G401.6 (cell line): Measurements from ENCODE around the gene VPS37C.
"Not testable (repeated sequence)": the region's sequence is repeated elsewhere in the genome, so short reads cannot be mapped to it uniquely, and the experiment has no call there.

Source experiments
- FAIRE-seq: peaks from 2 replicates; lab custom pipeline; 2012; peaks lifted over from hg19 to GRCh38; lab: Jason Lieb, UNC

VPS37C gene

GRCh38 chr11:61174949-61175348 is 13.7 kb upstream of the VPS37C start:
- no peak for FAIRE-seq

DNA sequence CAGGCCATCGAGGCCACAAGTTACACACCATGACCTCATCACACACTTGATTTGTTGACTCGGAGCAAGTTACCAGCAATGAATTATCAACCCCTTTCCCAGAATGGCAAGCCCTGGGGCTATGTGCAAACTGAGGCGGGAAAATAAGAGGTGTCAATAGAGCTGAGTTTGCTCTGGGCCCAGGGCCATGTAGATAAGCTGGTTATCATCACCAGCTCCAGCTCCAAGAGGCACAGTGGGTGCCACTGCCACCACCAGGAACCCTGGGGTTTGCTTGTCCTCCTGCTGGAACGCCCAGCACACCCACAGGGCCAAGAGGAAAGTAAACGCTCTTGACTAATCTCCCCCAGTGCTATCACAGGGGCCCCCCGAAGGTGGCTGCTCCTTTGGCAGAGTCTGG is 13.0 kb upstream of the VPS37C start:
- FAIRE-seq, result no peak

DNA sequence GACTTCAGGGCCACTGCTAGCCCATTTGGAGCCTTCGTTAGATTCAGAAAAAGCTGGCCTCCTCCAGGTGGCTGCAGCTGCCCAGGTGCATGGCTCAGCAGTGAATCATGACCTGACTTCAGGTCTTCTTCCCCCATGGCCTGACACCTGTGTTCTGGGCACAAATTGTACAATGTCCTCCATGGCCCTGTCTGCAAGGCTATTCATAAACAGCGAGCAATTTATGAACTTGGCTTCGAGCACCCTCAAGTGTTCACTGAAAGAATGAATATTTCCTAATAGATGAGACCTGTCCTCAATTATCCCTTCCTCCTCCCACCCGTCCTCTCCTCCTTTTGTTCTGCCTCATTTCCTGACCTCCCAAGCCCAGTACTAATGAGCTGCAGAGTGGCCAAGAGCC is 12.2 kb upstream of the VPS37C start:
- FAIRE-seq, result no peak

DNA sequence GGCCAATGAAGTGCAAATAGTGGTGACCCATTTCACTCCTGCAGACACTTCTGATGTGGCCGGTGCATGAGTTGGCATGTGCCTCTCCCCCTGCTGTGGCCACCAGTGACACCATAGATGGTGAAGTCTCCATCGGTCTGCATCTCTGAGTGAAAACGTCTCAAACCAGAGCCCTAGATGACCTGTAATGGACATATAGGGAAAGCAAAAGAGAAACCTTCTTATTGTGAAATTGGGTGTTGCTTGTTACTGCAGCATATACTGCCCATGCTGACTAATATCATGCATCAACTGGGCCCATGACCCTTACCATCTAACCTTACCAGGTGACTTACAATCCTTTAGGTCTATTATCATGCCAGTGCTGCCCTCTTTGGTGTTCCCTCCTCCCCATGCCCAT is 11.7 kb upstream of the VPS37C start:
- no peak for FAIRE-seq

DNA sequence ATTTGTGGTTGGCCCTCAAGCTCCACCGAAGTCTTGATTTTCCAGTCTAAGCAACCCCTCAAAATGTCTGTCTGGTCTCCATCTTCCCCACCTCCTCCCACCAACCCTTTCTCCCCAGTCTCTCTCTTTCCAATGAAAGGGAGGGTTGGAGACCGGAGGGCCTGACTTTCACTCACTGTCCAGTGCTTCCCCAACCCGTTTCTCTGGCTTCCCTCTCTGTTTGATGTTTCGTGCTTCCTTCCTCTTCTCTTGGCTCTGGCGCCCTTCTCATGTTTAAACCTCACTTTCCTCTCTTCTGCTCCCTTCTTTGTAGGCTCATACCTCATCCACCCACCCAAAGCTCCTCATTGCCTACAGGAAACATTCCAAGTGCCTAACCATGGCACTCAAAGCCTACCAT is 11.1 kb upstream of the VPS37C start:
- no peak for FAIRE-seq

DNA sequence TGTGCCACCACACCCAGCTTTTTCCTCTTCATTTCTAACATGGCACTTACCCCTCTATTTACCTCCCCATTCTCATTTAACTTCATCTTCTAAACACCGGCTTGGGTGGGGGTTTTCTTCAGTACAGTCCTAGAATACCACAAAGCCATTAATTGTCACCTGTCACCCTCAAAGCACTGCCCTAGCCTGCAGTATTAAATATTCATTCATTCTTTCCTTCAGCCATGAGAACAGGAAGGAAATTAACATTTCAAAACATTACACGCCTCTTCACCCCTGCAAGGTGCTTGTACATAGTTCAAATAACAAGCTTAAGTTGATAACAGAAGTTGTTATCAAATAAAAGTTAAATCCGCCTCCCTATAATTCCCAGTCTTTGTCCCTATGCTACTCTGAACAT is 10.7 kb upstream of the VPS37C start:
- no peak for FAIRE-seq

DNA sequence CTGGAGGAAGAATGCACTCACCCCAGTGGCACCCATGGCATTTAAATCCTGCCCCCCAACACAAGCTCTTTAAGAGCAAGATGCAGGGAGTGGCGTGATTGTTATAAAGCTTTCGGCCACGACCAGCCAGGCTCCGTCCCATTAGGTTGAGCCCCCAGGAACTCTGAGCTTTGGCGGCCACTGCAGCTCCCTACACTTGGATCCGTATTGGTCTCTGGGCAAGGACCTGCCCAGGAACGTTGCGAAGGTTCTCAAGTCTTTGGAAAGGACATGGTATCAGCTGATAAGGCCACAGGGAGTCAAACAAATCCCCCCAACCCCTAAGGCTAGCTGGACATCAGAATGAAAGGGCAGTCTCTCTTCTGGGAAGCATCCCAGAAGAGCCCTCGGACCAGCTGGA is 9.3 kb upstream of the VPS37C start:
- FAIRE-seq, result no peak

- no peak for FAIRE-seq
These were observed 7.6 kb upstream of the VPS37C start for GRCh38 chr11:61168800-61169199.

GRCh38 chr11:61168042-61168688 is 6.9 kb upstream of the VPS37C start:
- no peak for FAIRE-seq

GRCh38 chr11:61166331-61166730 is 5.1 kb upstream of the VPS37C start:
- FAIRE-seq, result not testable (repeated sequence)

GRCh38 chr11:61165785-61166184 is 4.6 kb upstream of the VPS37C start:
- not testable (repeated sequence) for FAIRE-seq

DNA sequence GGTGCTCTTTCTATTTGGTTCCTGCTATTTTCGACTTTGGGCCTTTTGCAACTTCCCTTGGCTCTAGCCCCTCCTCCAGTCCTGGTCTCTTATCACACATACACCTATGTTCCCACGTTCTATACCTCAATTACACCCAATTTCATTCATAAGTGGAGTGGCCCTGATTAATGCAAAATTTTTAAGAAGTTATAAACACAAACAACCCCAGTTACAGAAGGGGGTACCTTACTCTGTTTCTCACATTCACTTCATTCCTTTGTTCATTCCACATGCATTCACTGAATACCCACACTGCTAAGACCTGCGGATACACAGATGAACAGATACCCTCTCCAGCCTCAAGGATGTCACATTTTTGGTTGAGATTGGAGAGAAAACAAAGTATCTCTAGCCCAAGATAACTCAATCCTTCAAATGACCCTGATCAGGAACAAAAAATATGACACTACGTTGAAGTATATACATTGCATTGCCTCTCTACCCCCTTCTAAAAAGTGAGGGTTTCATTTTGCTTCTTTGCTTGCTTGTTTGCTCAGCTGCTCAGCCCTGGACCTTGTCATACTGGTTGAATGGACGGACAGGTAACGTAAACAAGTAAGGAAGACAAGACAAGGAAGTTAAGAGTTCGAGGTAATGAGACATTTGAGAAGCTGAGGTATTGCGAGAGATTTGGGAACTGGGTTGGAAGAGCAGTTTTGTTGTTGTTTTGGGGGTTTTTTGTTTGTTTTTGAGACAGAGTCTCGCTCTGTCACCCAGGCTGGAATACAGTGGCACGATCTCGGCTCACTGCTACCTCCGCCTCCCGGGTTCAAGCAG is 3.6 kb upstream of the VPS37C start:
- FAIRE-seq, result no peak

DNA sequence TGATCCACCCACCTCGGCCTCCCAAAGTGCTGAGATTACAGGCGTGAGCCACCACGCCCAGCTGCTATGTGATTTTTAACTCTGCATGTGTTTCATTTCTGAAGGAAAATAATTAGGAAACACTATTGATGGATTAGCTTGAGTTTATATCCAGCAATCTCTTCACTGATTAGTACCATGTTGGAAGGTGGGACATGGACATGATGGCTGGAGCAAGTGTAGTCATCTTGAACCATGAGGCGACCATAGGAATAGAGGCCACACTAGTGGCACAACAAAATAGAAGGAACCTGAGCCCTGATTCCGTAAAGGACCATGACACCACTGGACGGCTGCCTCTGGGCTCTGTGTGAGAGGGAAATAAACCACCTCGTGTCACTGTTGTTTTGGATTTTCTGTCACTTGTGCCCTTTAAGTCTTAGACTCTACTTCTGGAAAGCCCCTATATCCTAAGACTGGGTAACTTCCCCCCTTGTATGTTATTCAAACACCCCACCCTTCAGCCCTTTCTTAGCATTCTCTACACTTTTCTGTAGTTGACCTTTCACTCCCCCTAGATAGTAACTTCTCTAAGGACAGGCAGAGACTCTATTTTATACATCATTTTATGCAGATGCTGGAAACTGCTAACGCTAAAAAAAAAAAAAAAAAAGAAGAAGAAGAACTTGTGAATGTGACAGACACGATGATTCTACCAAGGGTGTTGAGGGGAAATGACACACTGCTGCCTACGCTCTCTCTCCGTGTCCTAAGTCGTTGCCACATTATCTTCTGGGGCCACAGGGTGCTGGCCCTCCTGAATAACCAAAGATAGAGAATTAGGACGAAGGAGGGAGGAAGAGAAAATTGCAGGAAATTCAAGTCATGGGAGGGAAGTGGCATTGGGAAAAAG is 2.7 kb upstream of the VPS37C start:
- FAIRE-seq, result no peak

GRCh38 chr11:61163021-61163420 is 1.8 kb upstream of the VPS37C start:
- FAIRE-seq, result no peak

DNA sequence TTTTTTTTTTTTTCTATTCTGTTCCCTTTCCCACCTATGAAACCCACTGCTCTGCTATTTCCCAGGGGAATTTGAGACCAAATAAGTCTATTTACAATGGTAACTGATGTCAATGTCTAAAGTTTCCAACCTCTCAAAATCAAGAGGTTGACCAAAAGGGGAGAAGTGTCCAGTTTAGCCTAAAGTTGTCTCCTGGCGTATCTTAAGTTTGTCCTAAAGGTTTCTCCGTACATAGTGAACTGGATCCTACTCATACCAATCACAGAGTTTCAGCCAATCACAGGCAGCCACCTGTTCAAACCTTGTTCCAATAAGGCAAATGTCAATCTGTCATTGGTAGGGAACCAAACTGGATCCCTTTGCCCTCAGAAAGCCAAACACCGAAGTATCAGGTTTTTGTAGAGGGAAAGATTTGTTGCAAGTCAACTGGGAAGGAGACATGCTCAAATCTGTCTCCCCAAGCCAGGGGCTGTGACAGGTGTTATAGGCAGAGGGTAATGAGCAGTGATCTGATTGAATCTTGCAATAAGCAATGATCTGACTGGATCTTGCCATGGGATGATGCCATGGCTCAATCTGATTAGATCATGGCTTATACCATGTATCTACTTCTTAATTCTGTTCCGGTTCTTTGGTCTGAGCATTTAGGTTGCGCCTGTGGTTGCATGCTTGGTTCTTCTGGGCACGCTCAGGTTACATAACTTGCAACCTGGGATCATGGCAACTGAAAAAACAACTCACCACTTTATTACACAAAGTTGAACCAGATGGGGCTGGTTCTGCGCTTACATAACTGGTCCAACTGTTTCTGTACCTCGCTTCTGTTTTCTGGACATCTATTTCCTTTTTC is 1.1 kb upstream of the VPS37C start:
- no peak for FAIRE-seq

GRCh38 chr11:61160487-61161189 is 588 bp downstream of the VPS37C start:
- FAIRE-seq, result no peak

- no peak for FAIRE-seq
These were observed 2.4 kb downstream of the VPS37C start for GRCh38 chr11:61158691-61159381.

- no peak for FAIRE-seq
These were observed 3.5 kb downstream of the VPS37C start for GRCh38 chr11:61157743-61158142.

DNA sequence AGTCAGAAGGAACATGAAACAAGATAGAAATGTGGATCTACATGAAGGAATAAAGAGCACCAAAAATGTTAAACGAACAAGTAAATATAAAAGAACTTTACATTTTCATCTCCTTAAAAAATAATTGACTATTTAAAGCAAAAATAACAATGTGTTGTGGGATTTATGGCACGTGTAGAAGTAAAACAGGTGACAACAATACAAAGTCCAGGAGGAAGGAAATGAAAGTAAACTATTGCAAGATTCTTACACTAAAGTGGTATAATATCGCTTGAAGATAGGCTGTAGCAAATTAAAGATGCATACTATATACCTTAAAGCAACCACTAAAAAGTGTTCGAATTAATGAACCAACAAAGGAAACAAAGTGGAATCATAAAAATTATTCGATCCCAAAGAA is 5.5 kb downstream of the VPS37C start:
- no peak for FAIRE-seq

- FAIRE-seq, result no peak
These were observed 5.9 kb downstream of the VPS37C start for GRCh38 chr11:61155312-61155711.

GRCh38 chr11:61154528-61154927 is 6.7 kb downstream of the VPS37C start:
- no peak for FAIRE-seq
